Mesenchymal stem cell (in vitro differentiated cells and primary cell): Measurements from ENCODE around the gene WDR5.
A peak's percentile ranks its signal among the peaks of the same experiment; 100 is the strongest.

Experiments used
- DNase-seq: peaks from one replicate; pipeline ENCODE4 v3.0.0-alpha.2; 2013
- H2AFZ ChIP-seq: one replicate; pipeline ENCODE4 v1.6.1; 2013; ENCODE audit warnings: low read depth, mild to moderate bottlenecking, control low read depth, inconsistent platforms, low read length, moderate library complexity
- H2AK5ac ChIP-seq: 2 replicates; pipeline ENCODE4 v1.6.1; 2013; ENCODE audit warnings: low read length, moderate library complexity, mild to moderate bottlenecking, inconsistent platforms; ENCODE audit not compliant: severe bottlenecking
- H2BK120ac ChIP-seq: one replicate; pipeline ENCODE4 v1.6.1; 2013; ENCODE audit warnings: low read depth, mild to moderate bottlenecking, inconsistent platforms, low read length, moderate library complexity
- H2BK12ac ChIP-seq, 2 experiments: one replicate each; pipeline ENCODE4 v1.6.1; 2013; ENCODE audit warnings: inconsistent platforms in 2 of 2, low read length in 2 of 2, mild to moderate bottlenecking in 2 of 2, moderate library complexity in 2 of 2, control low read depth in 1 of 2
- H2BK15ac ChIP-seq: one replicate; pipeline ENCODE4 v1.6.1; 2013; ENCODE audit warnings: mild to moderate bottlenecking, low read depth, inconsistent platforms; ENCODE audit not compliant: poor library complexity, severe bottlenecking
- H2BK5ac ChIP-seq: 2 replicates; pipeline ENCODE4 v1.6.1; 2013; ENCODE audit warnings: low read depth, mild to moderate bottlenecking, low read length, control low read depth, inconsistent platforms; ENCODE audit not compliant: poor library complexity, severe bottlenecking
- H3K14ac ChIP-seq, 2 experiments: one replicate each; pipeline ENCODE4 v1.6.1; 2013; ENCODE audit warnings: inconsistent platforms in 2 of 2, low read length in 2 of 2, control low read depth in 1 of 2, mild to moderate bottlenecking in 1 of 2, moderate library complexity in 1 of 2
- H3K18ac ChIP-seq, 2 experiments: one replicate each; pipeline ENCODE4 v1.6.1; 2013; ENCODE audit warnings: inconsistent platforms in 2 of 2, low read length in 2 of 2, control low read depth in 1 of 2, low read depth in 1 of 2, mild to moderate bottlenecking in 1 of 2
- H3K23ac ChIP-seq, 2 experiments: one replicate each; pipeline ENCODE4 v1.6.1; 2013; ENCODE audit warnings: inconsistent platforms in 2 of 2, low read length in 2 of 2, mild to moderate bottlenecking in 2 of 2, moderate library complexity in 2 of 2, control low read depth in 1 of 2
- H3K27ac ChIP-seq: 2 replicates; pipeline ENCODE4 v1.5.1; 2013; ENCODE audit warnings: mild to moderate bottlenecking, moderate library complexity, low read length, control low read depth, inconsistent platforms; ENCODE audit not compliant: poor library complexity, severe bottlenecking
- H3K27me3 ChIP-seq, 2 experiments: 2 replicates each; pipeline versions ENCODE4 v1.6.1 to v1.7.0; 2013; ENCODE audit warnings: low read length in 2 of 2, mild to moderate bottlenecking in 2 of 2, moderate library complexity in 2 of 2, control low read depth in 1 of 2, inconsistent platforms in 1 of 2; ENCODE audit not compliant: control insufficient read depth in 1 of 2, insufficient read depth in 1 of 2
- H3K36me3 ChIP-seq, 2 experiments: 2 replicates each; pipeline versions ENCODE4 v1.6.1 to v1.7.0; 2013; ENCODE audit warnings: low read length in 2 of 2, control low read depth in 1 of 2, inconsistent platforms in 1 of 2, low read depth in 1 of 2, mild to moderate bottlenecking in 1 of 2; ENCODE audit not compliant: insufficient read depth in 2 of 2, control insufficient read depth in 1 of 2
- H3K4ac ChIP-seq, 2 experiments: one replicate each; pipeline ENCODE4 v1.6.1; 2013; ENCODE audit warnings: inconsistent platforms in 2 of 2, low read length in 2 of 2, mild to moderate bottlenecking in 2 of 2, moderate library complexity in 2 of 2, control low read depth in 1 of 2, low read depth in 1 of 2
- H3K4me1 ChIP-seq: 2 replicates; pipeline ENCODE4 v1.6.1; 2013; ENCODE audit warnings: low read depth, low read length, control low read depth; ENCODE audit not compliant: control insufficient read depth, insufficient read depth
- H3K4me2 ChIP-seq: 2 replicates; pipeline ENCODE4 v1.6.1; 2013; ENCODE audit warnings: low read length, mild to moderate bottlenecking, inconsistent platforms; ENCODE audit not compliant: poor library complexity, severe bottlenecking
- H3K4me3 ChIP-seq, 2 experiments: 2 replicates each; pipeline versions ENCODE4 v1.5.1 to v1.7.0; 2013; ENCODE audit warnings: low read length in 2 of 2, mild to moderate bottlenecking in 2 of 2, control low read depth in 1 of 2, low read depth in 1 of 2; ENCODE audit not compliant: insufficient read depth in 1 of 2
- H3K79me1 ChIP-seq: replicated peaks from 2 replicates; pipeline ENCODE4 v1.6.1; 2013; ENCODE audit warnings: mild to moderate bottlenecking, control low read depth, low read length, inconsistent platforms; ENCODE audit not compliant: poor library complexity, severe bottlenecking
- H3K9ac ChIP-seq: 2 replicates; pipeline ENCODE4 v1.7.0; 2013; ENCODE audit warnings: mild to moderate bottlenecking, low read length, moderate library complexity
- H3K9me3 ChIP-seq: 2 replicates; pipeline ENCODE4 v1.7.0; 2013; ENCODE audit warnings: mild to moderate bottlenecking, low read length; ENCODE audit not compliant: control insufficient read depth
- H4K8ac ChIP-seq: one replicate; pipeline ENCODE4 v1.6.1; 2013; ENCODE audit warnings: inconsistent platforms, mild to moderate bottlenecking, low read length, moderate library complexity
- H4K91ac ChIP-seq: one replicate; pipeline ENCODE4 v1.6.1; 2013; ENCODE audit warnings: mild to moderate bottlenecking, low read length, inconsistent platforms
- WGBS: methylation state at CpG from one replicate; pipeline ENCODE4 v1.1.7; 2013; ENCODE audit warnings: mixed read lengths; 5-methylcytosine and 5-hydroxymethylcytosine counted together

Gene WDR5

GRCh38 chr9:134132208-134132870 is 3.5 kb upstream of the WDR5 start:
- peak overlapping the region; percentile 28 for H4K91ac ChIP-seq
- peaks cover 9% of the 10 kb centered on the region for H3K79me1 ChIP-seq
- DNase-seq, result no peak
- H3K9me3 ChIP-seq, result no peaks in the 10 kb centered on the region
- WGBS, result 89% methylated on average over 19 of the region's 19 CpGs
- H3K36me3 ChIP-seq, result no peaks in the 10 kb centered on the region
- no peak overlapping the region for H2AFZ ChIP-seq
- peaks cover 0 to 6% of the 10 kb centered on the region in 2 experiments for H3K27me3 ChIP-seq
- no peak overlapping the region for H3K4ac ChIP-seq
- H3K14ac ChIP-seq, result no peak overlapping the region
- H3K4me2 ChIP-seq, result no peak overlapping the region
- peaks cover 22% of the 10 kb centered on the region for H3K4me1 ChIP-seq
- H3K18ac ChIP-seq, result no peak overlapping the region
- H3K23ac ChIP-seq, result no peak overlapping the region
- no peak overlapping the region for H3K4me3 ChIP-seq
- H2AK5ac ChIP-seq, result no peak overlapping the region
- no peak overlapping the region for H2BK12ac ChIP-seq
- H2BK5ac ChIP-seq, result no peak overlapping the region
- H3K9ac ChIP-seq, result no peak overlapping the region
- no peak overlapping the region for H4K8ac ChIP-seq
- H2BK15ac ChIP-seq, result no peak overlapping the region
- no peak overlapping the region for H3K27ac ChIP-seq
- H2BK120ac ChIP-seq, result no peak overlapping the region

DNA sequence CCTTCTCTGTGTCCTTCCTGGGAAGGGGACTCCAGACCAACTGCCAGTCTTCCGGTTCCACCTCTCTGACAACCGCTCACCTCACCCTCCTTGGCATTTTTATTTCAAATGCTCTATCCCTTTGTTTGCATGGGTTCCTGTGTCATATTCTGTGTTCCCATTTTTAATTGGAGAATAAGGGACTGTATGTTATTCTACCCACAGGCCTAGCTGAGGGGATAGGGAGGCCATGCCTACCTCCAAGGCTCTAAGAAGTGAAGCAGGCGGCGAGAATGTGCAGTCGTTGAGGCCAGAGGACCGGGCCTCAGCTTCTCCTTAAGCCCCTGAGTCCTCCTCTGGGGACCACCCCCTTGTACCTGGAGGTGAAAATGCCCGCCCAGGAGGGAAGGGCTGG is 936 bp upstream of the WDR5 start:
- Histone ChIP-seq H3K4me2 (peak overlapping the region; percentile 94), H4K91ac (no peak overlapping the region), H4K8ac (peak overlapping the region; percentile 97), H3K18ac (peak overlapping the region in 1 of 2 experiments; percentile 93), H2AFZ (peak overlapping the region; percentile 99), H3K4ac (peak overlapping the region; percentile 79 to 89), H2BK120ac (no peak overlapping the region), H2BK12ac (no peak overlapping the region), H3K4me3 (peak overlapping the region; percentile 84 to 94), H3K9me3 (no peaks in the 10 kb centered on the region), H2BK15ac (peak overlapping the region; percentile 92), H3K27ac (peak overlapping the region; percentile 51), H3K79me1 (peaks cover 13% of the 10 kb centered on the region), H3K23ac (no peak overlapping the region), H3K9ac (peak overlapping the region; percentile 90), H3K36me3 (peaks cover 3 to 5% of the 10 kb centered on the region in 2 experiments), H3K27me3 (no peaks in the 10 kb centered on the region), H2BK5ac (no peak overlapping the region), H3K14ac (no peak overlapping the region), H3K4me1 (peaks cover 31% of the 10 kb centered on the region), H2AK5ac (no peak overlapping the region)
- no peak for DNase-seq
- 8% methylated on average over 6 of the region's 7 CpGs for WGBS

GRCh38 chr9:134136118-134136995 is 475 bp downstream of the WDR5 start:
- peak overlapping the region; percentile 6 for H4K91ac ChIP-seq
- no peak overlapping the region for H2BK5ac ChIP-seq
- peak overlapping the region; percentile 51 to 96 for H3K23ac ChIP-seq
- no peak overlapping the region for H2BK120ac ChIP-seq
- peak; percentile 37 for DNase-seq
- H3K4me3 ChIP-seq, result peak overlapping the region; percentile 84 to 96
- H3K79me1 ChIP-seq, result peaks cover 25% of the 10 kb centered on the region
- H3K4me2 ChIP-seq, result peak overlapping the region; percentile 69
- H2BK15ac ChIP-seq, result no peak overlapping the region
- no peak overlapping the region for H2BK12ac ChIP-seq
- peak overlapping the region; percentile 91 for H3K9ac ChIP-seq
- peak overlapping the region; percentile 57 to 60 for H3K4ac ChIP-seq
- H3K4me1 ChIP-seq, result peaks cover 26% of the 10 kb centered on the region
- no peak overlapping the region for H2AK5ac ChIP-seq
- H3K27ac ChIP-seq, result no peak overlapping the region
- H3K18ac ChIP-seq, result peak overlapping the region; percentile 65 to 75
- peak overlapping the region; percentile 60 for H2AFZ ChIP-seq
- no peaks in the 10 kb centered on the region for H3K9me3 ChIP-seq
- WGBS, result 2% methylated on average over 51 of the region's 93 CpGs
- H3K27me3 ChIP-seq, result no peaks in the 10 kb centered on the region
- H3K36me3 ChIP-seq, result peaks cover 15 to 19% of the 10 kb centered on the region in 2 experiments
- no peak overlapping the region for H4K8ac ChIP-seq
- peak overlapping the region in 1 of 2 experiments; percentile 95 for H3K14ac ChIP-seq

DNA sequence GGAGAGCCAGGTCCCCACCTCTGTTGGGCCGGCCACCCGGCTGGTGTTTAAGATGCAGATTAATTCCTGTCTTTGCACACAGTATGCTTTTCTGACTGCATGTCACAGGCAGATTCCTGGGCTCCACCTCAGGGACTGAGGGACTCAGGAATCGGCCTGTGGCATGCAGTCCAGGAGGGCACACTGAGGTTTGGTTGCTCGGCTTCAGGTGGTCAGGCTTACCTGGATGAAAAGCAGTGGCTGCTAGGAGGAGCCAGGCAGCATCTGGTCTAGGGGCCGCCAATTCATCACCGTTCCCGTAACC is 1.1 kb downstream of the WDR5 start:
- Histone ChIP-seq H2AK5ac (no peak overlapping the region), H2BK120ac (no peak overlapping the region), H3K4me2 (peak overlapping the region; percentile 69), H2AFZ (no peak overlapping the region), H4K8ac (no peak overlapping the region), H3K27me3 (no peaks in the 10 kb centered on the region), H3K27ac (no peak overlapping the region), H2BK15ac (no peak overlapping the region), H2BK12ac (no peak overlapping the region), H3K36me3 (peaks cover 21 to 24% of the 10 kb centered on the region in 2 experiments), H4K91ac (no peak overlapping the region), H3K9ac (peak overlapping the region; percentile 91), H3K14ac (no peak overlapping the region), H3K4me1 (peaks cover 25% of the 10 kb centered on the region), H3K4me3 (peak overlapping the region; percentile 84 to 96), H3K9me3 (no peaks in the 10 kb centered on the region), H3K4ac (peak overlapping the region in 1 of 2 experiments; percentile 40), H3K23ac (peak overlapping the region in 1 of 2 experiments; percentile 48), H2BK5ac (no peak overlapping the region), H3K18ac (no peak overlapping the region), H3K79me1 (peaks cover 29% of the 10 kb centered on the region)
- DNase-seq, result no peak
- WGBS, result 59% methylated on average over 7 of the region's 7 CpGs
